AG04450 (cell line): Measurements from ENCODE around the gene IRGQ. TPM values are rescaled to one million over a fixed set of nuclear protein-coding genes. Genes with fewer than 3 reads are reported as not detected.
A peak's percentile ranks its signal among the peaks of the same experiment; 100 is the strongest.

Experiments used
- CTCF ChIA-PET: fragments of 300-600, 350-600 bp; formaldehyde crosslinking; extraction: SDS; loops from one replicate; lab custom pipeline; 2022; ENCODE audit warnings: antibody characterized with exemption, inconsistent platforms; lab: Charles Lee
- POLR2A ChIA-PET: fragments of 350-600 bp; formaldehyde crosslinking; extraction: SDS; loops from one replicate; lab custom pipeline; 2021; ENCODE audit warnings: antibody characterized with exemption, inconsistent platforms; lab: Yijun Ruan, JAX
- DNase-seq: peaks from one replicate; pipeline ENCODE4 v3.0.0-alpha.2; 2011; ENCODE audit warnings: low read depth, low spot score
- H3K27ac ChIP-seq: one replicate; pipeline ENCODE4 v1.5.1; 2012; ENCODE audit warnings: low read depth, low read length, control low read depth
- H3K27me3 ChIP-seq: one replicate; pipeline ENCODE4 v1.6.0; 2012; ENCODE audit warnings: low read length; ENCODE audit not compliant: control insufficient read depth, insufficient read depth
- H3K4me3 ChIP-seq: 2 replicates; pipeline ENCODE4 v1.5.1; 2011; ENCODE audit warnings: mild to moderate bottlenecking, low read depth, low read length, control low read depth
- H3K9me3 ChIP-seq: 2 replicates; pipeline ENCODE4 v1.5.1; 2012; ENCODE audit warnings: low read length; ENCODE audit not compliant: control insufficient read depth, insufficient read depth
- CTCF ChIP-seq: IDR thresholded peaks from 2 replicates; pipeline ENCODE4 v1.5.1; 2011; ENCODE audit warnings: low read depth, low read length, control low read depth, inconsistent platforms
- polyA plus RNA-seq: library from polyadenylated mRNA; depleted of rRNA; stranded (reverse); fragments of >200 nt; gene quantifications from 2 replicates; pipeline ENCODE4 v1.2.3, GENCODE V29; 2011

IRGQ gene
- polyA plus RNA-seq, 1 experiment: 11.2 TPM

DNA sequence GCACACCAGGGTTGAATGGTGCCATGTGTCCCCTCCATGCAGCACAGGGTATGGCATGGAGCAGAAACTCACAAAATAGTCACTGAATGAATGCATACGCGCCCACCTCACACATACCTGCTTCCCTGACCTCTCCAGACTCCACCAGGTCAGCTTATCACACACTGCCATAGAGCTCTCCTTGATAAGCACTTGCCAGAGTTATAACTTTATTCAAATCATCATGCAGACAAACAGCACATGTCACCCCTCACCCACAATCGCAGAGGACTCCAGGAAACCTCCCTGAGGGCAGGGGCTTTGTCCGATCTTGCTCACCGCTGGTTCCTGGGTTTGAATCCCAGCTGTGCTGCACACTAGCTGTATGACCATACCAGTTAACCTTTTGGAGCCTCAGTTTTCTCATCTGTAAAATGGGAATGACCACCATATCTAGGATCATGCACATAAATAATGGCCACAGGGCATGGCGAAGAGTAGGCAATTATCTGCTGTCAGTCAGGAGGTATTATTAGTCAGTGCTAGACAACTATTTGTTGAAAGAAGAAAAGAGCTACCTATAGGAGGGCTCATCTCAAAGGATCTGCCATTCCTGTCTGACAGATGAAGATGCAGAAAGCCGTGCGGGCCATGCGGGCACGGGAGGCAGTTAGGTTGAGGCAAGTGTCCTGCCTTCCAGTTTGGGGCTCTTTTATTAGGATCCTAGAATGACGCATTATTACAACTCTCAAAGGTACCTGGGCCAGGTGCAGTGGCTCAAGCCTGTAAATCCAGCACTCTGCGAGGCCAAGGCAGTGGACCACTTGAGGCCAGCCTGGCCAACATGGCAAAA is 34.6 kb downstream of the IRGQ start:
- Histone ChIP-seq H3K9me3 (no peaks in the 10 kb centered on the region; the same call in 1 of the 2 replicates), H3K27ac (no peak overlapping the region)
- CTCF ChIA-PET: no interaction called here

DNA sequence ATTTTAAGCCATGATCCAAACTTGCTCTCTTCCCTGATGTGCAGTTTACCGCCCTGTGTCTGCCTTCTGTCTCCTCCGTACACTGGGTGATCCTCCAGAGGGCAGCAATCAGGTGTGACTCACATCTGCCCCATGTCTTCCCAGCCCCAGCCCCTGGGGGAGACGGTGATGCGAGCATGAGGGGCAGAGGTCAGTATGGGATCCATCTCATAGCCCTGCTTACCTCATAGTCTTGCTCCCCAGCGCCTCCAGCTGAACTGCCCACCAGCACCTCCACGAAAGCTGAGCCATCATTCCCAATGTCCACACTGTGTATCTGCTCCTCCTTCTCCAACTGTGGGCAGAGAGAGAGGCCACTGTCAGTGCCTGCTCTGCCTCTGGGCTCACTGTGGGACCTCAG is 35.2 kb downstream of the IRGQ start:
- H3K9me3 ChIP-seq: no peaks in the 10 kb centered on the region; the same call in 1 of the 2 replicates
- no peak for DNase-seq
- H3K4me3 ChIP-seq: no peak overlapping the region
- CTCF ChIA-PET: no interaction called here
- no peak overlapping the region for H3K27ac ChIP-seq
- H3K27me3 ChIP-seq: no peaks in the 10 kb centered on the region
- no peak for TF ChIP-seq CTCF
- POLR2A ChIA-PET: interaction anchor here (0.7 kb wide), 1 partner anchor 27 kb away, joined by 4 read pairs; no protein-coding TSS in a partner anchor

More for the DNA sequence above, 34.6 kb downstream of the IRGQ start:
- TF ChIP-seq CTCF: no peak
- H3K4me3 ChIP-seq: no peak overlapping the region
- POLR2A ChIA-PET: interaction anchor here (0.7 kb wide), 1 partner anchor 28 kb away, joined by 4 read pairs; no protein-coding TSS in a partner anchor
- no peaks in the 10 kb centered on the region for H3K27me3 ChIP-seq
- no peak for DNase-seq

GRCh38 chr19:43555185-43555770 is 40.7 kb downstream of the IRGQ start:
- DNase-seq: no peak

GRCh38 chr19:43554317-43554895 is 41.5 kb downstream of the IRGQ start:
- POLR2A ChIA-PET: interaction anchor here (0.7 to 1.3 kb wide), 3 partner anchors 21 to 42 kb away, joined by 3 to 4 read pairs (median 3); partner anchors contain the start of genes IRGQ and ZNF575
- no peak for TF ChIP-seq CTCF
- Histone ChIP-seq H3K4me3 (no peak overlapping the region), H3K27ac (no peak overlapping the region), H3K9me3 (no peaks in the 10 kb centered on the region), H3K27me3 (no peaks in the 10 kb centered on the region)
- CTCF ChIA-PET: interaction anchor here (0.7 to 4.3 kb wide), 29 partner anchors 9 to 267 kb away, joined by 3 to 58 read pairs (median 6); partner anchors contain the start of genes IRGQ, PINLYP, XRCC1 and ZNF575
- DNase-seq: no peak

More at GRCh38 chr19:43555185-43555770, 40.7 kb downstream of the IRGQ start:
- Histone ChIP-seq H3K27ac (no peak overlapping the region), H3K27me3 (no peaks in the 10 kb centered on the region), H3K4me3 (no peak overlapping the region), H3K9me3 (no peaks in the 10 kb centered on the region)
- ChIA-PET CTCF (interaction anchor here (0.7 to 4.3 kb wide), 33 partner anchors 9 to 266 kb away, joined by 3 to 58 read pairs (median 6); partner anchors contain the start of genes IRGQ, PINLYP, XRCC1 and ZNF575), POLR2A (interaction anchor here (0.7 to 1.3 kb wide), 4 partner anchors 20 to 41 kb away, joined by 3 to 4 read pairs (median 3); partner anchors contain the start of genes IRGQ and ZNF575)
- TF ChIP-seq CTCF: peak; percentile 89
